Activated B cell treated with CpG ODN at 0.5 μM for 24 hours (primary cell): ENCODE results near the gene STRAP. TPM values are rescaled to one million over a fixed set of nuclear protein-coding genes. Genes with fewer than 3 reads are reported as not detected.
A peak's percentile ranks its signal among the peaks of the same experiment; 100 is the strongest.

ENCODE experiments used
- ATAC-seq: fragments of 200-7000 bp; cut with Tn5 transposase; one replicate; pipeline ENCODE4 v1.10.0; 2021; ENCODE audit warnings: low read depth, mild to moderate bottlenecking, moderate library complexity
- CTCF ChIA-PET: fragments of 350-600 bp; sonication (Branson Sonifier 250); formaldehyde crosslinking; loops from one replicate; lab custom pipeline; 2021; ENCODE audit warnings: antibody characterized with exemption; lab: Charles Lee
- POLR2A ChIA-PET: fragments of 350-600 bp; sonication (Branson Sonifier 250); formaldehyde crosslinking; loops from one replicate; lab custom pipeline; 2021; ENCODE audit warnings: antibody characterized with exemption; lab: Charles Lee
- DNase-seq: peaks from one replicate; pipeline ENCODE4 v3.0.0; 2022
- H3K27ac Mint-ChIP-seq: one replicate; pipeline ENCODE4 v1.8.0; 2020; ENCODE audit warnings: mixed read lengths
- H3K27me3 Mint-ChIP-seq: one replicate; pipeline ENCODE4 v1.8.0; 2021; ENCODE audit warnings: mixed read lengths
- H3K36me3 Mint-ChIP-seq: one replicate; pipeline ENCODE4 v1.8.0; 2021; ENCODE audit warnings: low read depth, mixed read lengths
- H3K4me1 Mint-ChIP-seq: one replicate; pipeline ENCODE4 v1.8.0; 2021; ENCODE audit warnings: mixed read lengths
- H3K4me3 Mint-ChIP-seq: one replicate; pipeline ENCODE4 v1.8.0; 2020; ENCODE audit warnings: mild to moderate bottlenecking, mixed read lengths
- H3K9me3 Mint-ChIP-seq: one replicate; pipeline ENCODE4 v1.8.0; 2020; ENCODE audit warnings: mixed read lengths
- CTCF ChIP-seq: fragments of 200-600 bp; IDR thresholded peaks from one replicate; pipeline ENCODE4 v1.8.0; 2022; ENCODE audit warnings: antibody characterized with exemption, mild to moderate bottlenecking
- intact Hi-C: fragments of 100-400 bp; cut with micrococcal nuclease; formaldehyde crosslinking; loops from one replicate; pipeline ENCODE4 v1.15.1; 2024
- total RNA-seq: library from RNA; stranded (reverse); gene quantifications from 2 replicates; pipeline ENCODE4 v1.2.3, GENCODE V29; 2022

Gene STRAP
- 78.1 and 82.3 TPM in 2 replicates for total RNA-seq

- ChIA-PET POLR2A (interaction anchor here (0.5 to 3.1 kb wide), 5 partner anchors 20 to 338 kb away, joined by 3 to 19 read pairs (median 7); partner anchors contain the start of gene DERA), CTCF (interaction anchor here (1.2 to 2.1 kb wide), 2 partner anchors 12 to 16 kb away, joined by 3 to 8 read pairs; no protein-coding TSS in a partner anchor)
- Mint-ChIP-seq H3K4me3 (peak within 1 kb of the TSS; percentile 99), H3K27ac (peak within 1 kb of the TSS; percentile 99), H3K9me3 (no peaks in the 10 kb centered on the region), H3K36me3 (peaks cover 48% of the 10 kb centered on the region), H3K27me3 (no peaks in the 10 kb centered on the region), H3K4me1 (peaks cover 53% of the 10 kb centered on the region)
- DNase-seq (peak; percentile 95), ATAC-seq (peak; percentile 94)
- no peak for TF ChIP-seq CTCF
- intact Hi-C loops = loop anchor here (1.0 to 5.0 kb wide), 9 partner anchors 16 to 1108 kb away; partner anchors contain the start of genes ARHGDIB, C12orf60, DERA and EPS8
These were observed at the start of gene STRAP for GRCh38 chr12:15882118-15882971. Gene STRAP, plus strand, starts transcription at chr12:15882387. Its CDS starts 321 bp downstream, at chr12:15882708.

- H3K27ac Mint-ChIP-seq = no peak overlapping the region
- ATAC-seq (no peak), DNase-seq (no peak)
- no peaks in the 10 kb centered on the region for H3K9me3 Mint-ChIP-seq
- H3K4me3 Mint-ChIP-seq = no peak overlapping the region
- H3K4me1 Mint-ChIP-seq = no peaks in the 10 kb centered on the region
- no peaks in the 10 kb centered on the region for H3K36me3 Mint-ChIP-seq
- intact Hi-C loops = no loop called here
- no peak for TF ChIP-seq CTCF
- peaks cover 7% of the 10 kb centered on the region for H3K27me3 Mint-ChIP-seq
- POLR2A ChIA-PET = no interaction called here
- CTCF ChIA-PET = no interaction called here
These were observed 47.6 kb upstream of the STRAP start for GRCh38 chr12:15834575-15834974.

- CTCF ChIA-PET = no interaction called here
- POLR2A ChIA-PET = no interaction called here
- intact Hi-C loops = no loop called here
- ATAC-seq (no peak), DNase-seq (no peak)
- Mint-ChIP-seq H3K9me3 (no peaks in the 10 kb centered on the region), H3K27ac (no peak overlapping the region), H3K4me1 (no peaks in the 10 kb centered on the region), H3K27me3 (peaks cover 13% of the 10 kb centered on the region), H3K4me3 (no peak overlapping the region), H3K36me3 (no peaks in the 10 kb centered on the region)
- TF ChIP-seq CTCF = no peak
These were observed 44.9 kb upstream of the STRAP start for GRCh38 chr12:15837141-15837790.

GRCh38 chr12:15839041-15839440 lies 43.1 kb upstream of the STRAP start:
- DNase-seq (no peak), ATAC-seq (no peak)
- intact Hi-C loops = no loop called here
- ChIA-PET POLR2A (no interaction called here), CTCF (no interaction called here)
- TF ChIP-seq CTCF = no peak
- peaks cover 13% of the 10 kb centered on the region for H3K27me3 Mint-ChIP-seq
- no peak overlapping the region for H3K4me3 Mint-ChIP-seq
- no peaks in the 10 kb centered on the region for H3K9me3 Mint-ChIP-seq
- no peaks in the 10 kb centered on the region for H3K4me1 Mint-ChIP-seq
- no peak overlapping the region for H3K27ac Mint-ChIP-seq
- no peaks in the 10 kb centered on the region for H3K36me3 Mint-ChIP-seq

- Mint-ChIP-seq H3K4me1 (no peaks in the 10 kb centered on the region), H3K36me3 (no peaks in the 10 kb centered on the region)
- CTCF ChIA-PET = no interaction called here
These were observed 42.5 kb upstream of the STRAP start for GRCh38 chr12:15839682-15840081.

More at GRCh38 chr12:15839682-15840081, 42.5 kb upstream of the STRAP start:
- intact Hi-C loops = no loop called here
- Mint-ChIP-seq H3K27me3 (peaks cover 17% of the 10 kb centered on the region), H3K27ac (no peak overlapping the region), H3K9me3 (no peaks in the 10 kb centered on the region), H3K4me3 (no peak overlapping the region)
- TF ChIP-seq CTCF = no peak
- POLR2A ChIA-PET = no interaction called here
- no peak for DNase-seq
- no peak for ATAC-seq
